GM18951 (cell line): ENCODE data around the gene LSG1.

ENCODE experiments used
- POLR2A ChIP-seq: IDR thresholded peaks from 4 replicates; pipeline ENCODE4 v1.6.1; 2011; ENCODE audit warnings: mild to moderate bottlenecking; ENCODE audit not compliant: insufficient read length, insufficient read depth; ENCODE audit errors: extremely low read depth
- in situ Hi-C: fragments of 300-500 bp; cut with MboI; formaldehyde crosslinking; loops from one replicate; pipeline ENCODE4 v1.12.0; 2022; ENCODE audit warnings: low sequenced_read_pairs, mixed read lengths, inconsistent platforms; ENCODE audit not compliant: unreplicated experiment

Gene LSG1

GRCh38 chr3:194661946-194662345 lies 10.0 kb downstream of the LSG1 start:
- in situ Hi-C loops = no loop called here
- TF ChIP-seq POLR2A = no peak

DNA sequence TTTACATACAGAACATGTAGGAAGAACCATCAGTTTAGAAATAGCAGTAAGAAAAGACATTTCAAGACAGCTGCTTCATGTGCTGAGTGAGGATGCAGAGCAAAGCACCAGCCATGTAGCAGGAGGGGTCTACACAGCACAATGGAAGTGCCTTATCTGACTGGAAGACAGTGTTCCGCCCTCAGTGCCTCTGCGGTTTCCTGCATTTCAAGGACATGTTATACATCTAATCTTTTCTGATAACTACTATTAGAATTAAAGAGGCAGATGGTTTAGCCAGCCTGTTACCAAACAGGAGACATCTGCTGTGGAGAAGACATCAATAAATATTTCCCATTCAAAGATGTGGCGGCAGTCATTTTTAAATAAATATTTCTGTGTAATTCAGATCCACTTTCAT lies 10.6 kb downstream of the LSG1 start:
- TF ChIP-seq POLR2A = no peak
- in situ Hi-C loops = no loop called here

- in situ Hi-C loops = no loop called here
These were observed 12.2 kb downstream of the LSG1 start for GRCh38 chr3:194659778-194660177.

GRCh38 chr3:194658477-194659242 lies 13.3 kb downstream of the LSG1 start:
- in situ Hi-C loops = no loop called here

More at GRCh38 chr3:194659778-194660177, 12.2 kb downstream of the LSG1 start:
- no peak for TF ChIP-seq POLR2A

DNA sequence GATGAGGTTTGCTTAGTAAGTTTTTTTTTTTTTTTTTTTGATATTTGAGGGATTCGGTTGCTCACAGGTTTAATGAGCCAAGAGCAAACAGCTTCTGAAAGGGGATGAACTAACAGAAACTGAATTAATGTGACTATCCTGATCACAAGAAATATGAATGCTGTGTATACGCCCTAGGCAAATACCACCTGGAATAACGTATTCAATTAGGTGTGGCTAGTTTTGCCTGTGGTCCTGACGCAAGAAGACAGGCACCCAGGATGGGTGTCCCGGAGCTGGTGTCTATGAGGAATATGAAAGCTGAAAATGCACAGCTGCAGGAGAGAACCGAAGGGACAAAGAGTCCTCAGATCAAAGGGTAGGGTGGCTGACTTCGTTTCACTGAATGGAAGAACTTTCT lies 14.6 kb downstream of the LSG1 start:
- in situ Hi-C loops = no loop called here
- TF ChIP-seq POLR2A = no peak

More at GRCh38 chr3:194658477-194659242, 13.3 kb downstream of the LSG1 start:
- no peak for TF ChIP-seq POLR2A

- in situ Hi-C loops = no loop called here
- no peak for TF ChIP-seq POLR2A
These were observed 17.5 kb downstream of the LSG1 start for GRCh38 chr3:194654443-194654842.

GRCh38 chr3:194647747-194648146 lies 24.2 kb downstream of the LSG1 start:
- TF ChIP-seq POLR2A = no peak
- in situ Hi-C loops = no loop called here

DNA sequence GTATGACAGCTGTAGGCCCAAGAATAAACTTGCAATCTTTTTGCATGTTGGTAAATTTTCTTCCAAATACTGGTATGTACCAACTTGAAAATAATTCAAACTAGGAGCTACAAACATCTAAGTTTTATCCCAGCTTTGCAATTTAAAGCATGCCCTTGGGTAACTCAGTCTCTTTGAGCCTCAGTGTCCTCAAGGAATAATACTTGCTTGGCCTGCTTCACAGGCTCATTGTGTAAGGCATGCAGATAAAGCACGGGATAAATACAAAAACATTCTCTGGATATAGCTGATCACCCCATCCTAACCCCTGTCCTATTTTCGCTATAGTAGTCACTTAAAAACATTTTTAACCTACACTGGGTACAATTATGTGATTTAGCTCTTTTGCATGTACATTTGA lies 29.2 kb downstream of the LSG1 start:
- in situ Hi-C loops = no loop called here
- no peak for TF ChIP-seq POLR2A

DNA sequence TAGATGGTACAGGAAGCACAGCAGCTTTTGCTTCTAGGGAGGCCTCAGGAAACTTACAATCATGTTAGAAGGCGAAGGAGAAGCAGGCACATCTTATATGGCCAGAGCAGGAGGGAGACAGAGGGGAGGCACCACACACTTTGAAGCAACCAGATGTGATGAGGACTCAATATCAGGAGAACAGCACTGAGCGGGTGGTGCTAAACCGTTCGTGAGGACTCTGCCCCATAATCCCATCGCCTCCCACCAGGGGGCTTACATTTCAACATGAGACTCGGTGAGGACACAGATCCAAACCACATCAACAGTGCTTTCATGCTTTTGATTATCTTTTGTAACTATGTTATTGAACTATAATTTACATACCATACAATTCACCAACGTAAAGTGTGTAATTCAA lies 31.2 kb downstream of the LSG1 start:
- in situ Hi-C loops = no loop called here
- no peak for TF ChIP-seq POLR2A

DNA sequence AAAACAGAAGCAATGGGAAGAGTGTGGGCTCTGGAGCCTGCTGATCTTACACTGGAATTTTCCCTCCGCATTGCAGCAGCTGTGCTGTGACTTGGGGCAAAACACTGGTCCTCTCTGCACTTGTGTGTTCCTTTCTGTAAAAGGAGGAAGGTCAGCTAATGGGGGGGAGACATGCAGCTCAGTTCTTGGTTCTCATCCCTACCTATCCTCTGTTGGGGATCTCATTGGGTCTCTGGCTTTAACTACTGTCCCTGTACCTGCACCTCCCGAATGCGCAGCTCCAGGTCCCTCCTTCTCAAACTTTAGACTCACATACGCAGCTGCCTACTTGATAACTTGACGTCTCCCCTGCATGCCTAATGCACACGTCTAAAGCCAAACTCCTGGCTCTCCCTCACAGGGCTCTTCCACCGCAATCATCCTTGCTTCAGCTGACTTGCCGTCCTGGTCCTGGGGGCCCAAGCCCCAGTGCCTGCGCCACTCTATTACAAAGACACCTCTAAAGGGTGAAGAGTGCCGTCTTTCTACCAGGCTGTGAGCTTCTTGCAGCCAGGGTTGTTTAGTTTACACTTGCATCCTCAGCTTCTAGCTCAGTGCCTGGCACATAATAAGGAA lies 32.9 kb downstream of the LSG1 start:
- TF ChIP-seq POLR2A = no peak
- in situ Hi-C loops = no loop called here

- TF ChIP-seq POLR2A = no peak
- in situ Hi-C loops = no loop called here
These were observed 34.2 kb downstream of the LSG1 start for GRCh38 chr3:194637541-194638400.

DNA sequence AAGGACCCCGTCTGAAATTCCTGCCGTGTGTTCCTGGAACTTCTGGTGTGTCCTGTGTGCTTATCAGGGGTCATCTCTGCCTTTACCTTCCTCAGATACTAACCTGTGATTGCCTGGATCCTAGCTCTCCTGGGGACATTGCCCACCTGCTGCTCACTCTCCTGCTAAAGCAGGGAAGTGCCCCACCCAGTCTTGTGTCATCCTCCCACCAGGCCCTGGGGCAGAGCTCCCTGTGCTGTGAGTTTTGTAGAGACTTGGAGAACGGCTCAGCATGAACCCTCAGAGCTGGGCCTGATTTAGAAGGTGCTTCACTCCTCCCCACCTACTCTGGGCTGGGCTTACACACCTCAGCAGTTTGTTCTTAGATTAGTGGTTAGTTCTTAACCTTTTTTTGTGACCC lies 34.9 kb downstream of the LSG1 start:
- in situ Hi-C loops = no loop called here
- no peak for TF ChIP-seq POLR2A

DNA sequence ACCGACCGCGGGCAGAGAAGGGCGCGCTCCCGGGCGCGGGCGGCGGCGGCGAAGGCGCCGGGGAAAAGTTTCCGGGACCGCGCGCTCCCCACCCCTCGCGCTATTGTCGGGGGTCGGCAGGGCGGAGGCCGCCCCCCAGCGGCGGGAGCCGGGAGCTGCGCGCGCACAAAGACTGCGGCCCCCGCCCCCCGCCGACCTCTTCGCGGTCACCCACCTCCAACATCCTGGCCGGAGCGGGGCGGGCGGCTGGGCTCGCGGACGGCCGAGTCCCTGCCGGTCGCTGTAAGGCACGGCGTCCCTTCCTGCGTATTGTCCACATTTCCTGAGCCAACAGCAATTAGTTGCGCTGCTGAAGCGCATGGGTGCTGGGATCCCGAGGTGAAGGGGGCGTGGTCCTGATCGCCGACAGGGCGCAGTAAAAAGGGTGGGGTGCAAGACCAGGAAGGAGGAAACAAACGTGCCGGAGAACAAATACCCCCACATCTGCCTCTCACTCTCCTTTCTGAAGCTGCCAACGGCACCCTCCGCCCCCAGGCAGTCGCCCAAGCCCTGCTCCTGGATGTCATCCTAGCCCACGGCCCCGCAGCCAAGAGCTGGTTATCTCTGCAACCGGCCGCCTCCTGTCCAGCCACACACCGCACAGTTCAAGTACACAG lies 38.5 kb downstream of the LSG1 start, which contains the start of gene TMEM44:
TMEM44 (minus strand) TSS at position 71 of the 656 bp plus-strand sequence. CDS start 204 bp downstream, outside the sequence.
- in situ Hi-C loops = no loop called here
- TF ChIP-seq POLR2A = peak; percentile 63
